ENCODE measurements around the gene KHNYN.
"Not testable (repeated sequence)": the region's sequence is repeated elsewhere in the genome, so short reads cannot be mapped to it uniquely, and the experiment has no call there.

Gene KHNYN

DNA sequence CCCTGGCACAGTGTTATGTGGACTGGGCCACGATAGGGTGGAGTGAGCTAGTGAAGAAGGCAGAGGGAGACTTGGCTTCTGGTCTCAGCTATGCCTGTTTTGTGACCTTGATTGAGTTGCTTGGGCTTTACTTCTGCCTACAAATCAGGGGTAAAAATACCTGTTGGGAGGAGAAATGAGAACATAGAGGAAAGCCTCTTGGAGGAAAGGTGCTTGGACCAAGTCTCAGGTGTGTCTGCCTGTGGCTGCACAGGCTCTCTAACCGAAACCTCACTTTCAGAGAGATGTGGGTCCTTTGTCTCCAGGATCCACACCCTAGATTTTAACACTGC is 7.9 kb downstream of the KHNYN start:
- DNase-seq (ENCODE audit: low read depth in 2 of 2): no peak

DNA sequence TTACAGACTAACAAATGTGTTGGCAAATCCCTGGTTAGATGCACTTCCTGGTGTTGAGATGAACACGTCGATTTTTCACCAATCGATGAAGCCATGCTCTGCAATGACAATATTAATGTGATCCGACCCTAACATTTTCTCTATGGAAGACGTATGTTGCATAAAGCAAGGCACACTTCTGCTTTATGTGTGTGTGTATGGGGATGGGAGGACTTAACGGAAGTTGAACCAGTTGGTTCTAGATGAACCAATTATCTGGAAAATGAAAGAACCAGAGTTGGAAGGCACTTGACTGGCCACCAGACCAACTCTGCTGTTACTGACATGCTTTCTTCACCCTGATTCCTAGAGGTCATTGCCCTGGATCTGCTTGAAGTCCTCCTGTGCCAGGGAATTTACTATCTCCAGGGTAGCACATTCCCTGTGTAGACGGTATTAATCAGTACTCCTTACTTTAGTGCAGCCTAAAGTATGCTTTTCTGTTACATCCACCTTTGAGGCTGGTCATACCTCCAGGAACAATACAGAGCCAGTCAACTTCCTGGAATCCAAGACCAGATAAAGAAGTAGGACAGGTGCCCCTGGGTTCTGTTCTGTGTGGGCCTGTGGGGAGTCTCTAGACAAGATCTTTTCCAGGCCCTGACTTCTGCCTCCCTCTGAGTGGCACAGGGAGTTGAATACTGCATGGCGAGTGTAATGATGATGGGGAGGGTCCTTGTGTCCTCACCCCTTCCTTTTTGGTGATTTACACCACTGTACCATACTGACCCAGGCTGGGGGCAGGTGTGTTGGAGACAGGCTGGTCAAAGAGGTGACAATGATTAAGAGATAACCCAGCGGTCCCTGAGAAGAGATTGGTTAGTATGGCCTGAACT is 8.7 kb downstream of the KHNYN start:
- DNase-seq (ENCODE audit: low read depth in 2 of 2): no peak

DNA sequence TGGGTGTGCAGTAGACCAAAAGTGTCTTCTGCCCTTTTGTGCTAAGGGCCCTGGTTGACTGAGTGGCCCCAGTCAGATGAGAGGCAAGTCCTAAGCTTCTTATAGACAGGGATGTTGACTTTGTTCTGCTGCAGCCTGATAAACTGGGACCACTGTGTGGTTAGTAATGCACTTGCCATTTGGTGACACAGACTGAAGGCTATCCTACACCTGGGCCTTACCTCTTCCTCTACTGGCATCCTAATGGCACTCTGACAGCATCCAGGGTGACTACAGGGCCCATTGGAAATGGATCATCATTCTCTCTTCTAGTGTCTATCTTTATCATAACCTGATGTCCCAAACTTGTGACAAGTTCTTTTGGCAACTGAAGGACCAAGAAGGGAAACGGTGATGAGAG is 9.5 kb downstream of the KHNYN start:
- no peak for DNase-seq (ENCODE audit: low read depth in 2 of 2)

DNA sequence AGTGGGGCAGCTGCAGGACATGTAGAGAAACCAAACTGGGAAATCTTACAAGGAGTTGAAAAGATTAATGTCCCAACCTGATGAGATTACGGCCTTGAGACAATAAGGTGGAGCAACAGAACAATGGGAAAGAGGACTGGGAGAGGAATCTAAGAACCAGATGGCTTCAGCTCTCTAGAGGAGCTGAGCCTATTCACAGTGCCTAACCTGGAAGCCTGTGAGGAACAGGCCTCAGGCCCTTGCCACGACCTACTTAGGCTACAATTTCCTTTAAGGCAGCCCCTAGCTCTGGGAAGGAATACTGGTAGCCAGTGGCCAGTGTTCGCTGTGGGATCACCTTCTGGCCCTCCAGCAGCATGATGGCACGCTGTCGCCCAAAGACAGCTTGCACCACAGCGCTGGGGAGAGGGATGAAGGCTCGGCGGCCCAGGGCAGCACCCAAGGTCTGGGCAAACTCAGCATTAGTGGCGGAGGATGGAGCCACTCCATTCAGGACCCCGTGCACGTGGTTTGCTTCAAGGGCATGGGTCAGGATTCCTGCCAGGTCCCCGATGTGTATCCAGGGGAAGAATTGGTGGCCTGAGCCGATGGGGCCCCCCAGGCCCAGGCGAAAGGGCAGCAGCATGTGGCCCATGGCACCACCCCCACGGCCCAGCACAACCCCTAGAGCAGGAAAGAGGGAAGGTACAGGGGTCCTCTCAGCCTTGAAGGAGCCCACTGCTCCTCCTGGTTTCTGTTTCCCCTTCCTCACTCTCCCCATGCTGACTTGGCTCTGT is 10.3 kb downstream of the KHNYN start:
- DNase-seq (ENCODE audit: low read depth in 2 of 2): no peak

DNA sequence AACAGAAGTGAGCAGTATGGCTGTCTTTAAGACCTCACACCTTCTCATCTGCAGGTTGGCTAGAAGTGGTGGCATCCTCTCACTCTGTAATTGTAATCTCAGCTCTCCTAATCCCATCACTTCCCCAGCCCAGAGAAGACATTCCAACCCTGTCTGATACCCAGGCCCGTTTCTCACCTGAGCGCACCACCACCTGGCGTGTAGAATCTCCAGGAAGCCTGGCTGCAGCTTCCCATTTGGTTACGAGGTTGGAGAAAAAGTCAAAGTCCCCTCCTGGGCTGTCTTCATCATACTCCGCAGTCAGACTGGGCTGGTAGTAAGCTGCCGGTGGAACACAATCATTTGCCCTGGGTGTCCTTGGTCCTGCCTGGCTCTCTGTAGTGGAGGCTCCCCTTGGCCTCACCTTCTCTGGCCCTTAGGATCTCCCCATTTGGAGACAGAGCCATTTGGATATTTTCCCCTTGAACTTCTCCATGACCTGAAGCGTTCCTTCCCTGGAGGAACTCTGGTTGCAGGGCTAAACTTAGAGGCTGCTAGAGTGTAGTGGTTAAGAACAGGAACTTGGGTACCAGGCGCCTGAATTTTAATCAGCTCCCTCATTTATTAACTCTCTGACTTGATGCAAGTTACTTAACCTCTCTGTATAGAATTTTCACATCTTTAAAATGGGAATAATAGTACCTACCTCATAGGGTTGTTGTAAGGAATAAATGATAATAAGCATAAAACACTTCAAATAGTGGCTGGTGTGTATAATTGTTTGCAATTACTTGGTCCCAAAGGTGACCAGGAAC is 11.0 kb downstream of the KHNYN start:
- no peak for DNase-seq (ENCODE audit: low read depth in 2 of 2)

DNA sequence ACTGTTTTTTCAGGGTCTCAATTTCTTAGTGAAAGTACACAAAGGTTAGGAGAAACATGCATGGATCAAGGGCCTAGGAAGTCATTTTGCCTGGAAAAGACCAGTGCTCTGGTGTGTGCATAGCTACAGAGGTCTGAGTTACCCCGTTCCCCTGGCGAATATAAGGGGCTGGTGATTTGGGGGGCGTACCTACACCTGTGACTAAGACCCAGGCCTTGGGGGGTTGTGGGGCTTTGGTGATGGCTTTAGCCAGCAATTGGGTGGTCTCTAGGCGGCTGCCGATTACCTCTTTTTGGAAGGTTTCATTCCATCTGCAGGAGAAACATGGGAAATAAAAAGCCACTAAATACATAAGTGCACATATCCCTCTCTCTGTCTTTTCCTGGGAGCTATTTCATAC is 11.7 kb downstream of the KHNYN start:
- DNase-seq (ENCODE audit: low read depth in 2 of 2): no peak

DNA sequence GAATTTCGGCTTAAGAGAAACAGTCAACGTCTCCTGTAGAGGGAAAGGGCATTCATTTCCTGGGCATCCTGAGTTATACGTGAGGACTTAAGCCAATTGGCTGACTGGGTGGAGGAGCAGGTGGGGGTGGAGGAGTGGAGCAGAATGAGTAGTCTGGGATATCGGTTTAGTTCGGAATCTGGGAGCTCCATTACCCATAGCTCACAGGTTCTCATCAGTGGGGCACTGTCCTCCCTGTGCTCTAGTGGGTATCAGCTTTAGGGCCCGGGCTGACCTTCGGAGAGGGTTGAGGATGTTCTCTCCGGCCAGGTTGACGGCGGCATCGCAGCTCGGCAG is 12.1 kb downstream of the KHNYN start:
- DNase-seq (ENCODE audit: low read depth in 2 of 2): no peak

DNA sequence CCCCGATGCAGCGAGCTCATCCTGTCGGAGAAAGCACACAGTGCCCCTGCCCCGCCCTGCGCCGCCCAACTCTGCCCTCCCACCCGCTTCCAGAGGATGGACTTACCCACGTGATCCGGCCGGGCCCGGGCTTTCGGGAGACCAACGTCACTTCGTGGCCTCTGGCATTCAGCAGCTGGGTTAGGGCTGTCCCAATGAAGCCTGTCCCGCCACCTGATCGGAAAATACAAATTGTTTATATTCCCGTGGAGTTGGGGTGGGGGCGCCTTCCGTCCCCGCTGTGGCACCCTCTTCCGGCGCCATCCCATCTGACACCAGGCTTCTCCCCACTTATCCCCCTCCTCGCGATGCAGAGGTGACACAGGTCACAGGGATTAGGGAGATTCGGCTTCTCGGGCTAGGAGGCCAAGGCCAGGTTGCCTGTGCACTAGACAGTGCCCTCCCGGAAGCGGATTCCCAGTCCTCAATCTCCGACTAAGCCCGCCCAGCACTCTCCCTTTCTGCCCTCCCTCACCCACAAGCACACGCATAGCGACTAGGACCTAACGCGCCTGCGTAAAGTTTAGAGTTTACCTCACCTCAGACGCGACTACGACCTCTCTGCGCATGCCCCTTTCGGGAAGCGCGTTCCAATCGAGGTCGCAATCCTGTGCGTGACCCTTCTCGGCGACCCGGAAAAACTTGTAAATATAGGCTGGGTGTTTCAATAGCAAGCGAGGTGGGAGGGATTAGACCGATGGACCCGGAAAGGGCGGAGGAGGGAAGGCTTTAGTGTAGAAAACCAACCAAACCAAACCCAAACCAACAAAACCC is 12.7 kb downstream of the KHNYN start, which contains the start of gene SDR39U1:
SDR39U1 (minus strand) TSS at position 537 of the 813 bp plus-strand sequence; CDS start at position 530, 7 bp downstream.
- peak; percentile 83 to 92 for DNase-seq (ENCODE audit: low read depth in 2 of 2)

DNA sequence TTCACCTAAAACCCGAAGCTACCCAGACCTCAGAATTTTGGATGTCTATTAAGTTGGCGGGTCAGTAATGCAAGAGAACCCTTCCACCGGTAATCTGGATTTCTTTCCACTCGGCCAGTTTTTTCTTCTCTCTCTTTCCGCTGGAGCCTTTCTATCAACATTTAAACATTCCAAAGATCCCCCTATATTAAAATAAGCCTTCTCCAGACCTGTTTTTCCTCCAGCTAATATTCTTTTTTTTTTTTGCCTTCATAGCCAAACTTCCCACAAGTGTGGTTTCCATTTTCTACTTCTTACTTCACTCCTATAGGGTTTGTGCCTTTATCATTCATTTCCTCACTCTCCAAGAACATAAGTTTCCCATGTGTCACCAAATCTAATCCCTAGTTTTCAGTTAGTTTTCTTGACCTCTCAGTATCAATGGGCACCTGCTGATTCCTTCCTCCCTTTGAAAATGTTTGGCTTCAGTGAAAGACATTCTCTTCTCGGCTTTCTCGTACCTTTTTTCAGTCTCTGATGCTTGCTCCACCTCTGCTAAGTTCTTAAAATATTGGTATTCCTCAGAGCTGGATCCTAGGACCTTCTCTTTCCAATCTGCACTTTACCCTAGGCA is 13.4 kb downstream of the KHNYN start:
- DNase-seq (ENCODE audit: low read depth in 2 of 2): no peak

DNA sequence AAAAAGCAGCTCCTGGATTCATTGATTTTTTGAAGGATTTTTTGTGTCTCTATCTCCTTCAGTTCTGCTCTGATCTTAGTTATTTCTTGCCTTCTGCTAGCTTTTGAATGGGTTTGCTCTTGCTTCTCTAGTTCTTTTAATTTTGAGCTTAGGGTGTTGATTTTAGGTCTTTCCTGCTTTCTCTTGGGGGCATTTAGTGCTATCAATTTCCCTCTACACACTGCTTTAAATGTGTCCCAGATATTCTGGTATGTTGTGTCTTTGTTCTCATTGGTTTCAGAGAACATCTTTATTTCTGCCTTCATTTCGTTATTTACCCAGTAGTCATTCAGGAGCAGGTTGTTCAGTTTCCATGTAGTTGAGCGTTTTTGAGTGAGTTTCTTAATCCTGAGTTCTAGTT is 21.1 kb downstream of the KHNYN start:
- not testable (repeated sequence) for DNase-seq (ENCODE audit: low read depth in 2 of 2)

DNA sequence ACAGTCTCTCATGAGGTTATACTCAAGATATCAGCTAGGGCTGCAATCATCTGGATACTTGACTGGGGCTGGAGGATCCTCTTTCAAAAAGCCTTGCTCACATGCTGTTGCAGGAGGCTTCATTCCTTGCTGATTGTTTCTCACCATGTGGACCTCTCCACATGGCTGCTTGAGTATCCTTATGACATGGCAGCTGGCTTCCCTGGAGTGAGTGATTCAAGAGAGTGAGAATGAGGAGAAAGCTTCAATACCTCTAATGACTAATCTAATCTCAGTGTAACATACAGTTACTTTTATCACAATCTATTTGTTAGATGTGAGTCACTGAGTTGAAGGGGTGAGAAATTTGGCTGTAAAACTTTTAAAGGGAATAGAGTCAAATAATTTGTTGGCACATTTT is 27.2 kb downstream of the KHNYN start:
- no peak for DNase-seq (ENCODE audit: low read depth in 2 of 2)

DNA sequence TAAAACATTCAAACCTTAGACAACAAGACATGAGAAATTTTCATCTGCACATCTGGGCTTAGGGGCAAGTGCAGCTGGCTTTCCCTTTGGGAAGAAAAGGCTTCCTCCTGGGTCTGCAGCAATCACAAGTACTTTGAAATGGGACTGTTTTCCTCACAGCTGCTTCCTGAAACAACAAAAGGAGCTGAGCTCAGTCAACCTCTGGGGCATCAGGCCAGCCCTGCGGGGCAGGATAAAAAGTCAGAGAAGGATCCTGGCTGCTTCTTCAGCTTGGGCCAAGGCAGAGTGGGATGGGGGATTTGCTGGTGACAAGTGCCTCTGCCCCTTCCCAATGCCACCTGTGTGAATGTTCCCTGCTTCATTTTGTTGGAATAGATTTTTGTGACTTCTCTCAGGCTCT is 29.0 kb downstream of the KHNYN start:
- no peak for DNase-seq (ENCODE audit: low read depth in 2 of 2)

DNA sequence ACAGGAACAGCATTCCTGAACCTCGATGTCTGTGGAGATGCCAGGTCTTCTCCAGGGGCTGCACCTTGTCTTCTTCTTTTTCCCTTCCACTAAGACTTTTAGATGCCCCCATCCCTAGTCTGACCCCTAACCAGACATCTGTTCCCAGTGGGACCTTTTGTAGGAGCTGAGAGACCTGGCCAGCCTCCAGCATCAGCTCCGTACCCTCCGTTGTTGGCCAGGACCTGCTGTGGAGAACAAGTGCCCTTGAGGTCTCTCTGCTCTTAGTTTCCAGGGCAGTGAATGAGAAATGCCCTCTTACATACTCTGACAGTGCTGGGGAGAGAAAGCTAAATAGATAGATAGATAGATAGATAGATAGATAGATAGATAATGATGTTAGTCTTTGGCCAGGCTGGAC is 29.6 kb downstream of the KHNYN start:
- DNase-seq (ENCODE audit: low read depth in 2 of 2): no peak

DNA sequence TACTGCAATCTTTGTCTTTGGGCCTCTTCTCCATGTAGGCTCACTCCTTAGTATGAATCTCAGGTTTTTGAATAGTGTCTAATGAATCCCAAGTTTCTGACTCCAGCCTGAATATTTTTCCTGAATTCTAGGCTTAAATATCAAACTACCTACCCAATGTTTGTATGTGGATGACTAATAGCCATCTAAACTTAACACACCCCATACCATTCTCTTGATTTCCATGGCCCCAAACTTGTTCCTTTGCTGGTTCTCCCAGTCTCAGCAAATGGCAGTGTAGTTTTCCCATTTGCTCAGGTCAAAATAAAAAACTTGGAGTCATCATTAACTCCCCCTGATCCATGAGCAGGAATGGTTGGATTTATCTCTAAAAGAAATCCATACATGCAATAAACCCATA is 31.6 kb downstream of the KHNYN start:
- DNase-seq (ENCODE audit: low read depth in 2 of 2): no peak

DNA sequence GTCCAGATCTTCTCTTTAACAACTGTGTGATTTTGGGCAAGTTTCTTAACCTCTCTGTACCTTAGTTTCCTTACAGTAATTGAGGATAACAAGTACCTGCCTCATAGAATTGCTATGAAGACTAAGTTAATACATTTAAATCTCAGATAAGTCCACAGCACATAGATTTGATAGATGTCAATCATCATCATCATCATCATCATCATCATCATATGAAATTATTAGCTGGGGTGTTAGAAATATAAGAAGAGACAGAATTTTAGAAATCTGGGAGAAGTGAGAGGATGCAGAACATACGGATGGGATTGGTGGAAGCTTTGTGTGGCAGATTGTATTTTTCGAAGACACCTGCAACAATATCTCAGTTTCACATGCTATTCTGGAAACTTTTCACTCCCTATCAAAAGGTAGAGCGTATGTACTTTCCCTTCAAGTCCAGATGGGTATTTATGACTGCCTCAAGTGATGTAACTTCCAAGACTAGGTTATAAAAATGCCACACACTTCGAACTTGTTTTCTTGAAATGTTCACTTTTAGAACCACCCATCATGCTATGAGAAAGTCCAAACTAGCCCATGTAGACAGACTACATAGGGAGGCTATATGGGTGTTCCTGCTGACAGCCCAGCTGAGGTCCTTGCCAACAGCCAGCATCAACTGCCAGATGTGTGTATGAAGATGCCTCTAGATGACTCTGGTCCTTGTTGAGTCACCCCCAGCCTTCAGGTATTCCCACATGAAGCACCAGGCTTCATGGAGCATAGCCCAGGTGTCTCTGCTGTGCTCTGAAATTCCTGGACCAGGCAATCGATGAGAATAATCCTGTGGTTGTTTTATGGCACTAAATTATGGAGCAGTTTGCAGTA is 33.5 kb downstream of the KHNYN start:
- DNase-seq (ENCODE audit: low read depth in 2 of 2): no peak

DNA sequence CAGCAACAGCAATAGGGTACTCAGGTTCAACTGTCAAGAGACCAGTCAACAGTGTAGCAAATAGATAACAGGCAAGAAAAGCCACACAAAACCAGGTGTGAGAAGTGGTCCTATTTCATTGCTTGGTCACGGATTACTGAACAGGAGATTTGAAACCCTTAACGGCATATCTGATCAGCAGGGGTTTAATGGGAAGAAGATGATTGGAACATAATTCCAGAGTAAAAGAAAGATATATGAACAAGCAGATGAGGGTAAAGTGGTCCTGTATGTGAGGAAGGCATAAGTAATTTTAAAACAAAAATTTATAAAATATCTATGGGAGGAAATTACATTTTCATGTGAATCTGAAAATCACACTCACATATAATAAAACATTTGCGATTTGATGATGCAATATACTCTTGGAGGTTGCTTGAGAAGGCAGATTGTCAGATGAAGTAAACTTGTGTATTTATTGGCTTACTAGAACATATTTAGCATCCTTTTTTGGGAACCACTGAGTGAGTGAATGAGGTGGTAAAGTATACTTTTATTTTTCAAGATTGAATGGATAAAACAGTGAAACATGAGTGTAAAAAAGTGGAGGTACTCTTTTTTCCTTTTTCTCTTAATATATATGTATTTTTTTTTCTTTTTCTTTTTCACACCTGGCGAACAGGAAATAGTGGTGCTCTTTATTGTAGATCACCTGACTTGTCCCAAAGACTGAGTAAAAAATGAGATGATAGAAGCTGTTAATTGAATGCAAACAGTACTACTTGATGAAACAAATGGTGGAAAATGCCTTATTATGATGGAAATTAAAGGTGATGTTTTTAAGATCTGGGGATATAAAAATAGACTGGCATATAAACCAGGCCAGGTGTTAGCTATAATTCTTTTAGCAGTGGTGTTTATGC is 34.4 kb downstream of the KHNYN start:
- DNase-seq (ENCODE audit: low read depth in 2 of 2): no peak

DNA sequence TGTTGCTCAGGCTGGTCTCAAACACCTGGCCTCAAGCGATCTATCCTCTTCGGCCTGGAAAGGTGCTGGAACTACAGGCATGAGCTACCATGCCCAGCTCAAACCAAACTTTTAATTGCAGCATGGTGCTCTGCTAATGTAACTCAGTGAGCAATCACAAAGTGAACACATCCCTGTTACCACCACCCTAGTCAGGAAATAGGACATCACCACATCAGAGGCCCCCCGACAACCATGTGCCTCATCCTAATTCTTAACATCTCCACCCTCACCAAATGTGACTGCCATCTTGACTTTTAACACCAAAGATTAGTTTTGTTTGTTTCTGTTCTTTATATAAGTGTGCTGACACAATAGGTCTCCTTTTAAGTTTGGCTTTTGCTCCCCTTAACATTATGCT is 35.6 kb downstream of the KHNYN start:
- DNase-seq (ENCODE audit: low read depth in 2 of 2): no peak

DNA sequence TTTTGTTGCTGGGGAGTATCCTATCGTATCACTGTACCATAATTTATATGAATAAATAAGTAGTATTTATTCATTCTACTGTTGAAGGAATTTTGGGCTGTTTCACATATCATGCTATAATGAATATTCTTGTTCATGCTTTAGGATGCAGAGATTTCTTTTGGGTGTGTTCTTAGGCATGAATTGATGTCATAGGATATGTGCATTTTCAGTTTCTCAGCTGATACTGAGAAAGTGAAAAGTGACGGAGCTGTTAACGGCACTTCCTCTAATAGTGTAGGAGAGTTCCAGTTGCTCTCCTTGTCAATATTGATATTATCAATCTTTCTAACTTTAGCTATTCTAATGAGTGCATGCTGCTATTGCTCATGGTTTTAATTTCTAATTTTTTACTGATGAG is 36.1 kb downstream of the KHNYN start:
- no peak for DNase-seq (ENCODE audit: low read depth in 2 of 2)

DNA sequence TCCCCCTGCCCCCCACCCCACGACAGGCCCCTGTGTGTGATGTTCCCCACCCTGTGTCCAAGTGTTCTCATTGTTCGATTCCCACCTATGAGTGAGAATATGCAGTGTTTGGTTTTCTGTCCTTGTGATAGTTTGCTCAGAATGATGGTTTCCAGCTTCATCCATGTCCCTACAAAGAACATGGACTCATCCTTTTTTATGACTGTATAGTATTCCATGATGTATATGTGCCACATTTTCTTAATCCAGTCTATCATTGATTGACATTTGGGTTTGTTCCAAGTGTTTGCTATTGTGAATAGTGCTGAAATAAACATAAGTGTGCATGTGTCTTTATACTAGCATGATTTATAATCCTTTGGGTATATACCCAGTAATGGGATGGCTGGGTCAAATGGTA is 40.7 kb downstream of the KHNYN start:
- DNase-seq (ENCODE audit: low read depth in 2 of 2): not testable (repeated sequence)
